ENCODE measurements around the gene FNBP1.

FNBP1 gene

DNA sequence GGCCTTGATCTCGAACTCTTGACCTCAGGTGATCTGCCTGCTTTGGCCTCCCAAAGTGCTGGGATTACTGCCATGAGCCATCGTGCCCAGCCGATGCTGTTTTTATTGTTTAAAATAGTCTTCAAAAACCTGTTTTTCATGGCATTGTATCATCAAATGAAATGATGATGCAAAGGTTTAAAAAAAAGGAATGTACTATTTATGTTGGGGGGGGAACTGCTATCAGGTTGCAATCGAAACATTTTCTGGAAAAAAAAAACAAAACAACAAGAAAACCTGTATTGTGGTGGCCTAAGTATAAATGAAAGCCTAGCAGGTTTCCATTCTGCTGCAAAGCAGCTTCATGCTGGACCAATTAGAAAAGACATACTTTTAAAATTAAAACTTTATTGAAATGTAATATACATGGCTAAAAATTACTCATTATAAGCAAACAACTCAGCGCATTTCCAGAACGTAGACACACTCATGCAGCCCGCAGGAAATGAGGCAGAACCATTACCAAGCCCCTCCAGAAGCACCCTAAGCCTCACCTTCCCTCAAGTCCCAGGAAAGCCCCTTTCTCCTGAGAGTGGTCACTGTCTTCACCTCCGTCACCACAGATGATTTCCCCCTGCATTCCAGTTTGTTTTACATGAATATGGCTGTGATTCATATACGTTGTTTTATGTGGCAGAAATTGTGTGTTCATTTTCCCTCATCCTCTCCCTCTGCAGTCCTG, 29.7 kb upstream of the FNBP1 start:
- Histone ChIP-seq H3K27ac (peak overlapping the region in 1 of 2 donors; percentile 49), H3K4me3 (no peak overlapping the region)
- no peak for TF ChIP-seq CTCF (IDR thresholded peaks at IDR 0.05)
- DNase-seq (ENCODE audit: low spot score): no peak

DNA sequence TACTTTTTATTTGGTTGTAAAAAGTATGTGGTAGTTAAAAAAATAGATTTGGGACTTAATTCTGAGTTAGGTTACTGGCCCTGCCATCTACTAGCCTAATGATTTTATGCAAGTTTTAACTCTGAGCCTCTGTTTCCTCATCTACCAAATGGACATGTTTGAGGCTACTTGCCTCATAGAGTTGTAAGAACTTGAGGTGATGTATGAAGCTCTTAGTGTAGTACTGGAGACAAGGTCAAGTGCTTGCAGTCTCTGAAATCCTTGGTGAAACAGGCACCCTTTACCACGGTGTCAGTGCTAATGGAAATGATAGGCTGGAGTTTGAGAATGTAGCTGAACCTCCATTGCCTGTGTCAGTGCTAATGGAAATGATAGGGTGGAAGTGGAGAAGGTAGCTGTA, 26.1 kb upstream of the FNBP1 start:
- Histone ChIP-seq H3K27ac (peak overlapping the region in 1 of 2 donors; percentile 66), H3K4me3 (no peak overlapping the region)
- TF ChIP-seq CTCF (IDR thresholded peaks at IDR 0.05): no peak
- DNase-seq (ENCODE audit: low spot score): no peak

DNA sequence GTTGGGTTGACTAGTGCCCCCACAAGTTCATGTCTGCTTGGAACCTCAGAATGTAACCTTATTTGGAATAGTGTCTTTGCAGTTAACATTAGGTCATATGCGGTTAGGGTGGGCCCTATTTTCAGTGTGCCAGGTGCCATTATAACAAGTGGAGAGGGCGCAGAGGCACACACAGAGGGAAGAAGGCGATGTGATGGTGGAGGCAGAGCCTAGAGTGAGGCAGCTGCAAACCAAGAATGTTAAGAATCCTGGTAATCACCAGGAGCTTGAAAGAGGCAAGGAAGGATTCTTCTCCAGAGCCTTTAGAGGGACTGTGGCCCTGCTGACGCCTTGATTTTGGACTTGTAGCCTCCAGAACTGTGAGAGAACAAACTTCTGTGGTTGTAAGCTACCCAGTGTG, 21.6 kb upstream of the FNBP1 start:
- H3K4me3 ChIP-seq: no peak overlapping the region
- no peak overlapping the region for H3K27ac ChIP-seq
- DNase-seq (ENCODE audit: low spot score): no peak
- no peak for TF ChIP-seq CTCF (IDR thresholded peaks at IDR 0.05)

DNA sequence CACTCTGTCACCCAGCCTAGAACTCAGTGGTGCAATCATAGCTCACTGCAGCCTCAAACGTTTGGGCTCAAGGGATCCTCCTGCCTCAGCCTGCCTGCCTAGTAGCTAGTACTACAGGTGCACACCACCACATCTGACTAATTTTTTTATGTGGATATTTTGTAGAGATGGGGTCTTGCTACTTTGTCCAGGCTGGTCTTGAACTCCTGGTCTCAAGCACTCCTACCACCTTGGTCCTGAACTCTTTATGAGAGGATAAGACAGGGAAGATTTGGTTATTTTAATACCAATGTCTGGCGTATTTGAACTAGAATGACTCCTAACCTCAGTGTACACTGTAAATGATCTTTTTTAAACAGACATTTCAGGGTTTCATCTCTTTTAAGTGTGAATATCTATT, 19.8 kb upstream of the FNBP1 start:
- TF ChIP-seq CTCF (IDR thresholded peaks at IDR 0.05): no peak
- DNase-seq (ENCODE audit: low spot score): no peak
- H3K27ac ChIP-seq: no peak overlapping the region
- no peak overlapping the region for H3K4me3 ChIP-seq

DNA sequence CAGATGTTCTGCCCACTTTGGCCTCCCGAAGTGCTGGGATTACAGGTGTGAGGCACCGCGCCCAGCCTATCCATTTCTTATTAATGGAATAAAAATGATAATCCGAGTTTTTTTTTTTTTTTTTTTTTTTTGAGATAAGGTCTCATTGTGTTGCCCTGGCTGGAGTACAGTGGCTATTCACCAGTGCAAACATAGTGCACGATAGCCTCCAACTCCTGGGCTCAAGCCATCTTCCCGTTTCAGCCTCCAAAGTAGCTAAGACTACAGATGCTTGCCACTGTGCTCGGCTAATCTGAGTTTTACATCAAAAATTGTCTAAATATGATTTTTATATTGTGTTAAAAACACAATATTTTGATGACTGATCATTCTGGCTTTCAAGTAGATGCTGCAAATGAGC, 17.3 kb upstream of the FNBP1 start:
- no peak for TF ChIP-seq CTCF (IDR thresholded peaks at IDR 0.05)
- H3K4me3 ChIP-seq: no peak overlapping the region
- no peak overlapping the region for H3K27ac ChIP-seq
- DNase-seq (ENCODE audit: low spot score): no peak

GRCh38 chr9:130058887-130059286, 15.9 kb upstream of the FNBP1 start:
- H3K4me3 ChIP-seq: no peak overlapping the region
- no peak for DNase-seq (ENCODE audit: low spot score)
- no peak overlapping the region for H3K27ac ChIP-seq

More at GRCh38 chr9:130058887-130059286, 15.9 kb upstream of the FNBP1 start:
- no peak for TF ChIP-seq CTCF (IDR thresholded peaks at IDR 0.05)

Measured in coronary artery (tissue), 2 donors.